Right forelimb (tissue), 1 donor: Measurements from ENCODE around the gene TEKT1.
A peak's percentile ranks its signal among the peaks of the same experiment; 100 is the strongest.
"Not testable (repeated sequence)": the region's sequence is repeated elsewhere in the genome, so short reads cannot be mapped to it uniquely, and the experiment has no call there.

Experiments used
- DNase-seq: peaks from one replicate; pipeline ENCODE4 v3.0.0-alpha.2; 2018

TEKT1 gene

DNA sequence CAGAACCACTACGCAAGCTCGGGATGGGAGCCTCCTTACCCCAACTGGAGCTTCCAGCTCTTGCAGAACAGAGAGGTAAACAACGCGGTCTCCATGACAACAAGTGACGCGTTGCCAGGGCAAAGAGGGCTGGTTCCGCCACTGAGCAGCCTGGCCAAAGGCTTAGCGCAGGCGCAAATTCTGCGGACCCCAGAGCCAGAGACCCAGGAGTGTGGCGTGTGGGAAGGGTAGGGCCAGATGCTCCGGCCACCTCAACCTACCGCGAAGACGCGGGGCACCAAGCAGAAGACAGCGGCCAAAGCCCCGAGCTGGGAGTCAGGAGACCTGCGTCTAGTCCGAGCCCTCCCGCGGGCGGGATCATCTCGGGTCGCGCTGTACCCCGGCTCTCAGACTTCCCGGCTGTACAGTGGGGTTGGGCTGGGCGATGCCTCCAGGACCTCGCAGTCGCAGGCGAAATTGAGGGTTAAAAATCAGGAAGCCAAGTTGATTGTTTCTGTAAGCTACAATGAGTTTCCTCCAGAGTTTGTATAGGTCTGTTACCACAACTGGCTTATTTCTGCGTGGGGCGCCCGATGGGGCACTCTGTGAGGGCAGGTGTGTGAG, at the start of gene TEKT1:
TSS of gene TEKT1 (minus strand) at position 69 of the 603 bp plus-strand sequence. CDS start 1,353 bp downstream, outside the sequence.
- peak; percentile 74 for DNase-seq

GRCh38 chr17:6879221-6879975, 47.9 kb upstream of the TEKT1 start:
- not testable (repeated sequence) for DNase-seq

DNA sequence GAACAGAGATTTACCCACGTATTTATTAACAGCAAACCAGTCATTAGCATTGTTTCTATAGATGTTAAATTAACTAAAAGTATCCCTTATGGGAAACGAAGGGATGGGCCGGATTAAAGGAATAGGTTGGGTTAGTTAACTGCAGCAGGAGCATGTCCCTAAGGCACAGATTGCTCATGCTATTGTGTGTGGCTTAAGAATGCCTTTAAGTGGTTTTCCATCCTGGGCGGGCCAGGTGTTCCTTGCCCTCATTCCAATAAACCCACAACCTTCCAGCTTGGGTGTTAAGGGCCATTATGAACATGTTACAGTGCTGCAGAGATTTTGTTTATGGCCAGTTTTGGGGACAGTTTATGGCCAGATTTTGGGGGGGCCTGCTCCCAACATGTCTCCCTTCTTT, 43.7 kb upstream of the TEKT1 start:
- DNase-seq: not testable (repeated sequence)

DNA sequence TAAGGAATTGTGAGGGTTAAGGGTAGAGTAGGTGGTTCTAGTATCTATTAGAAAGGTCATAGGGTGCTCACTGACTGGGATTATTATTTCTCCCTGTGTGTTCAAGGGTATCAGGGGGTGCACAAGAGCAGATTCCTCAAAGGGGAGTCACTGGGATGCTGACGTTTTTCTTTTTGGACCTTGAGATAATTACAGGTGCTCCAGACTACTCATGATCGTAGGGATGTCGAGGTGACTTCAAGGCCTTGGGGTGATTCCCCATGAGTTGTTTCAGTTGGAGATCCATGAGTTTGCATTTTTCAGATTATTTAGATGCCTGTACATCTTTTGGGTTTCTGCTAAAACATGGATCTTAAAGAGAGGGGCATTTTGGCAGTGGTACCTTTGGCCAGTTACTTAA, 41.4 kb upstream of the TEKT1 start:
- no peak for DNase-seq

DNA sequence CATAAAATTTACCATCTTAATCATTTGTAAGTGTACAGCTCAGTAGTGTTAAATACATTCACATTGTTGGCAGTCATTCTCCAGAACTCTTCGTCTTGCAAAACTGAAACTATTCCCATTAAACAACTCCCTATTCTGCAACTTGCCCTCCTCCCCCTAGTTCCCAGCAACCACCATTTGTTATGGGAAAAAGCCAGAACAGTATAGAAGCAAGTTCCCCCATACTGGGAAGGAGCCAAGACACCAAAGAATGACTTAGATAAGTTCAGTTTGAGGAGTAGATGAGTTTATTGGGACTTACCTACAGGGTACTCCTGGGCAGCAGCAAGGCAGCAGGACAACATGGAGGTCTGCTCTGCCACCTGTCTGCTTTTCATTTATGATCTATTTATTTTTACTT, 39.3 kb upstream of the TEKT1 start:
- no peak for DNase-seq

GRCh38 chr17:6868582-6868981, 37.1 kb upstream of the TEKT1 start:
- DNase-seq: no peak

DNA sequence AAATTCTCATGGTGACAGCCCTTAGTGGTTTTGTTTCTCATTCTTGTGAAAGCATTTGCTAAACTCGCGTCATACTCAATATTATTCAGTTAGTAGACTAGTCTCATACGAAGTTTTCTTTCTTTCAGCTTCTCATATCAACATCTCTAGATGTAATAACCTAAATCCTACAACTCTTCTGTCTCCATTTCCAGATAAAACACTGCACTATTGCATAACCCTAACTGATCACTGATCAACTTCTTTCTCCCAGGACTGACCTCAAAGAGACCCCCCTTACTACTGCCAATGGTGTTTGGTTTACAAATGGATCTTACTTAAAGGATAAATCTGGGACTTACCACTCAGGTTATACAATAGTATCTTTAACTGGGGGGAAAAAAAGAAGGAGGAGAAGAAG, 36.3 kb upstream of the TEKT1 start:
- no peak for DNase-seq

DNA sequence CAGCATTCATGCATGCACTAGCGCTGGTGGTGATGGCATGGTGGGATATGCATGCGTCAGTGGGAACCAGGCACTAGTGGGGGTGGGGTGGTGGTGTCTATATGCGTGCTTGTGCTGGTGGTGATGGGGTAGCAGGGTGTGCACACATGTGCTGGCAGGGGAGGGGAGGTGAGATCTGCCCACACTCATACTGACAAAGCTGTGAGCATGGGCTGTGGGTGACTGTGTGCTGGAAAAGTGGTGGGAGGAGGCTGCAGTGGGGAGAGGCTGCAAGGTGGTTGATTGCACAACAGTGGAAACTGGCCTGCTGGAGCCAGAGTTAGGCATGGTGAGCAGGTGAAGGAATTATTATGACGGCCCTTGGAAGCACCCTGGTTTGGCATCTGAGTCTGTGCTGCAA, 31.3 kb upstream of the TEKT1 start:
- no peak for DNase-seq

GRCh38 chr17:6862122-6862521, 30.6 kb upstream of the TEKT1 start:
- DNase-seq: no peak

DNA sequence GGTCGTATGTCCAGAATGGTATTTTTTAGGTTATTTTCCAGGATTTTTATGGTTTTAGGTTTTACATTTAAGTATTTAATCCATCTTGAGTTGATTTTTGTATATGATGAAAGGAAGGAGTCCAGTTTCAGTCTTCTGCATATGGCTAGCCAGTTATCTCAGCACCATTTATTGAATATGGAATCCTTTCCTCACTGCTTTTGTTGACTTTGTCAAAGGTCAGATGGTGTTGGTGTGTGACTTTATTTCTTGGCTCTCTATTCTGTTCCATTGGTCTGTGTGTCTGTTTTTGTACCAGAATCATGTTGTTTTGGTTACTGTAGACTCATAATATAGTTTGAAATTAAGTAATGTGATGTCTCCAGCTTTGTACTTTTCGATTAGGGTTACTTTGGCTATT, 26.4 kb upstream of the TEKT1 start:
- DNase-seq: no peak

- DNase-seq: no peak
Measured at GRCh38 chr17:6857336-6857735, 25.8 kb upstream of the TEKT1 start.

GRCh38 chr17:6856051-6856450, 24.5 kb upstream of the TEKT1 start:
- no peak for DNase-seq

DNA sequence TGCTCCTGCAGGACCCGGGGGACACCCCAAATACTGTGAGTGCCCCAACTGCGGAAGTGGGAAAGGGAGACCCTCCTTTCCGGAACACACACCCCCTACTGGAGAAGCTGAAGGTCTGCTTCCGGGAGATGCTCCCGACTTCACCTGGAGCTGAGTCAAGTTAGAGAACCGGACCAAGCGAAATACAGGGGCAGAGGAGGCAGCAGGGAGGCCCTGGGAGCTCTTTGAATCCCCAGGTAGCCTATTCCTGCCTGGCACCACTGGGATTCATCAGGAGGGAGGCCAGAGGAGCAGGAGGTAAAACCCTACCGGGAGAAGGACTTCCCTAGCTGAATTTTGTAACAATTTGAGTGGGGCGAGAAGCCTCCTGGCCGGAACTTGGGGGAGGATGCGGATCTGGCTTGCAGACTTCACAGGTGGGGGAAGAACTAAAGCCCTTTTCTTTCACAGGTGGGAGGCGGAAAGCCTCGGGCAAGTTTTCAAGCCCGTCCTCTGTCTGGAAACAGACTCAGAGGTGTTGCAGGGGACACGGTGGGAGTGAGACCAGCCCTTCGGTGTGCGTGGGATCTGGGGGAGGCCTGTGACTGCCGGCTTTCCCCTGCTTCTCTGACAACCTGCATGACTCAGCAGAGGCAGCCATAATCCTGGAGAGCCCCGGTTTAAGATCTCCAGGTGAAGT, 22.4 kb upstream of the TEKT1 start:
- no peak for DNase-seq

GRCh38 chr17:6848545-6849179, 17.1 kb upstream of the TEKT1 start:
- DNase-seq: not testable (repeated sequence)

DNA sequence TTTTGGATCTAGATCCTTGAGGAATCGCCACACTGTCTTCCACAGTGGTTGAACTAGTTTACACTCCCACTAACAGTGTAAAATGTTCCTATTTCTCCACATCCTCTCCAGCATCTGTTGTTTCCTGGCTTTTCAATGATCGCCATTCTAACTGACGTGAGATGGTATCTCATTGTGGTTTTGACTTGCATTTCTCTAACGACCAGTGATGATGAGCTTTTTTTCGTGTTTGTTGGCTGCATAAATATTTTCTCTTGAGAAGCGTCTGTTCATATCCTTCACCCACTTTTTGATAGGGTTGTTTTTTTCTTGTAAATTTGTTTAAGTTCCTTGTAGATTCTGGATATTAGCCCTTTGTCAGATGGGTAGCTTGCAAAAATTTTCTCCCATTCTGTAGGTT, 14.6 kb upstream of the TEKT1 start:
- DNase-seq: not testable (repeated sequence)

DNA sequence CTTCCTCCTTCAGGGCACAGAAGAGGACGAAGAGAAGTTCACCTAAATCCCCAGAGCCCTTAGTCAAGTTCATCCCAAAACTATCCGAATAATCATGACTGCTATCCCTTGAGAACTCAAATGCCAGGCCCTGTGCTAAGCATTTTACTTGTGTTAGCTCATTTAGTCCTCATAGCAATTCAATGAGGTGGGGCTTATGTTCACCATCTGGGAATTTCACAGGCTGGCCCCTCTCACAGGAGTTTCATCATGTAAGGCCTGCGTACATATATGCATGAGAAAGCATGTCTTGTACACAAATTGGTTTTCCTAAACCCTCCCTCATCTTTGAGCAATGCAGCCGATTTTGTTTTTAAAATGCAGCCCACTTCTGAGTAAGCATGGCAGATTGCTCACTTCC, 12.9 kb upstream of the TEKT1 start:
- DNase-seq: not testable (repeated sequence)

DNA sequence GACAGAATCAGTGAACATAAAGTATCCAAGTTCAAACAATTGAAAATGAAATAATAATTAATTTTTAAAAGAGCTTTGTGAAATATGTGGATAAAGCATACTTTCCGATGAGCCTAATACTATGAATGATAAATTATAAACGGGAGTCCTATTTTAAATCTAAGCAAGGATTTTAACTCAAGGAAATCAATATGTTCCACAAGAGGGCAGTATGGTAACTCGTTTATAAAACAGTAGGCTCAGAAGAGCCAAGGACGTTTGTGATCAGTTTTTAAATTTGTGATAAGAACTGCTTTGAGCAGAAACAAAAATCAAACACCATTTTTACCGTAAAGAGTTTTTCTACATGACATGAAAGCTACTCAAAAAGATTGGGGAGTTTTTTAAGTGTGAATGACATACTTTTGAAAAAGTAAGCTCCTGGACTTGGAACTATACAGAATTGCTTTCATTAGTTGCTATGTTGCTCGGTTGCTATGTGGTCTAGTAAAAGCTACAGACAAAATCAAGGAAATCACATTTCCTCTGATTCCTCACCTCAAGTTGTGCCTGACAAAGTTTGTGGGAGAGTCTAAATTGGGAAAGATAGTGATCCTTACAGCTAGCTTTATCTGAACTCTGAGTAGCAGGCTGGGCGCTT, 11.8 kb upstream of the TEKT1 start:
- DNase-seq: no peak

GRCh38 chr17:6841769-6842168, 10.2 kb upstream of the TEKT1 start:
- not testable (repeated sequence) for DNase-seq

- DNase-seq: no peak
Measured at GRCh38 chr17:6830383-6830986, 1.0 kb downstream of the TEKT1 start.

DNA sequence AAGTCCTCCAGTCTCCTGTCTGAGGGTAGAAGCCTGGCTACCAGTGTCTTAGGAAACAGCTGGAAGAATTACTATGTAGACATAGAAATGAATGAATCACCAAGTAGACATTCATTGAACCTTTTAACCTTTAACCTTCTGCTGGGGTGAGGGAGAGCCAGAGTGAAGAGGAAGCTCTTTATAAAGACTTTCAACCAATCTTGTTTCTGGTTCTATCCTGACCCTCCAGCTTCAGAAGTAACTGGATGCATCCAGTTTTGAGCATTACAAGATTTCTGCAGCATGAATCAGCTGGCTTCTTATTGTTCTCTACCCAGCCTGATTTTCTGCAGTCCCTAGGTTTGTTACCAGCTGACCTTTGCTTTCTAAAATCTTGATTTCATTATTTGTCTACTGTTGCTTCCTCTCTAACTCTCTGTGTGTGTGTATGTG, 8.5 kb downstream of the TEKT1 start:
- DNase-seq: no peak

- DNase-seq: no peak
Measured at GRCh38 chr17:6818938-6819337, 12.6 kb downstream of the TEKT1 start.

- not testable (repeated sequence) for DNase-seq
Measured at GRCh38 chr17:6816368-6816767, 15.2 kb downstream of the TEKT1 start.

DNA sequence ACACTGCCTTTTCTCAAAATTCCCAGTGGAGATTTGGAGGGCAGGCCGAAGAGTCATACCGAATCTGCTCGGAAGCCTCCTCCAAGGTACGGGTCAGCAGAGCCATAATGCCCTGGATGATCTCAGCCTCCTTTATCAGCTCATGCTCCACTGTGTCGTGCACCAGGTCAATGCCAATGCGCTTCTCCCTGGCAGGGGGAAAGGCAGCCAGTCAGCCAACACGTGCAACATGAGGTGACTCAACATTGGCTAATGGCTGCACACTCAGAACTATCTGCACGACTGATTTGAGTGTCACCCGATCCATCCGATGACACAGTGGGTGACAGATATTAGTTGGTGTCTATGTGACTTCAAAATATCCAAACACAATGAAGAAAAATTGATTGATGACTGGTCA, 15.8 kb downstream of the TEKT1 start:
- no peak for DNase-seq
